ENCODE measurements around the gene GUCA1C.

The GUCA1C gene, protein sequence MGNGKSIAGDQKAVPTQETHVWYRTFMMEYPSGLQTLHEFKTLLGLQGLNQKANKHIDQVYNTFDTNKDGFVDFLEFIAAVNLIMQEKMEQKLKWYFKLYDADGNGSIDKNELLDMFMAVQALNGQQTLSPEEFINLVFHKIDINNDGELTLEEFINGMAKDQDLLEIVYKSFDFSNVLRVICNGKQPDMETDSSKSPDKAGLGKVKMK

DNA sequence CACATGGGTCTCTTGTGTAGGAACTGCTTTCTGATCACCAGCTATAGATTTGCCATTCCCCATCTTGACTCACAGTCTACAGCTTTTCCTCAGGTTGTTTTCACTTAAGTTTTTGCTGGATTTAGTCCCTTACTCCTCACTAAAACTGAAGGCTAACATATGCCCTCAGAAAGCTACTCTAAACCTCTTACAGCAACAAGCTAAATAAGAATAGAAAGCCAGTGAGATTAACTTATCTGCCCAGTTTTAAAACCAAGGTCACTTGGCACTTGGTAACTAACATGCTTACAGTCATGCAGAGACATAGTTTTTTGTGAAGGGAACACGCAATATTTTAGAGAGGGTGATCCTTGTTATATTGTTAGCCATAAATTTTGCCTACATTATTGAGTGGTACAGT lies at the start of gene GUCA1C:
Gene GUCA1C, minus strand, starts transcription at position 180 of the 400 bp plus-strand sequence. Its CDS starts 117 bp downstream, at position 63.
- DNase-seq (ENCODE audit: low read depth), result no peak
- TF ChIP-seq, protein P1, sequence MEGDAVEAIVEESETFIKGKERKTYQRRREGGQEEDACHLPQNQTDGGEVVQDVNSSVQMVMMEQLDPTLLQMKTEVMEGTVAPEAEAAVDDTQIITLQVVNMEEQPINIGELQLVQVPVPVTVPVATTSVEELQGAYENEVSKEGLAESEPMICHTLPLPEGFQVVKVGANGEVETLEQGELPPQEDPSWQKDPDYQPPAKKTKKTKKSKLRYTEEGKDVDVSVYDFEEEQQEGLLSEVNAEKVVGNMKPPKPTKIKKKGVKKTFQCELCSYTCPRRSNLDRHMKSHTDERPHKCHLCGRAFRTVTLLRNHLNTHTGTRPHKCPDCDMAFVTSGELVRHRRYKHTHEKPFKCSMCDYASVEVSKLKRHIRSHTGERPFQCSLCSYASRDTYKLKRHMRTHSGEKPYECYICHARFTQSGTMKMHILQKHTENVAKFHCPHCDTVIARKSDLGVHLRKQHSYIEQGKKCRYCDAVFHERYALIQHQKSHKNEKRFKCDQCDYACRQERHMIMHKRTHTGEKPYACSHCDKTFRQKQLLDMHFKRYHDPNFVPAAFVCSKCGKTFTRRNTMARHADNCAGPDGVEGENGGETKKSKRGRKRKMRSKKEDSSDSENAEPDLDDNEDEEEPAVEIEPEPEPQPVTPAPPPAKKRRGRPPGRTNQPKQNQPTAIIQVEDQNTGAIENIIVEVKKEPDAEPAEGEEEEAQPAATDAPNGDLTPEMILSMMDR (IDR thresholded peaks at IDR 0.05; ENCODE audit: low read depth, low read length), result no peak
- TF ChIP-seq POLR2A (IDR thresholded peaks at IDR 0.05; ENCODE audit: extremely low read depth, insufficient read length) (no peak), MYC (IDR thresholded peaks at IDR 0.05; ENCODE audit: low read depth, low read length) (no peak)
- TF ChIP-seq, protein P2, sequence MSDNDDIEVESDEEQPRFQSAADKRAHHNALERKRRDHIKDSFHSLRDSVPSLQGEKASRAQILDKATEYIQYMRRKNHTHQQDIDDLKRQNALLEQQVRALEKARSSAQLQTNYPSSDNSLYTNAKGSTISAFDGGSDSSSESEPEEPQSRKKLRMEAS (IDR thresholded peaks at IDR 0.05; ENCODE audit: low read depth, low read length), result no peak

DNA sequence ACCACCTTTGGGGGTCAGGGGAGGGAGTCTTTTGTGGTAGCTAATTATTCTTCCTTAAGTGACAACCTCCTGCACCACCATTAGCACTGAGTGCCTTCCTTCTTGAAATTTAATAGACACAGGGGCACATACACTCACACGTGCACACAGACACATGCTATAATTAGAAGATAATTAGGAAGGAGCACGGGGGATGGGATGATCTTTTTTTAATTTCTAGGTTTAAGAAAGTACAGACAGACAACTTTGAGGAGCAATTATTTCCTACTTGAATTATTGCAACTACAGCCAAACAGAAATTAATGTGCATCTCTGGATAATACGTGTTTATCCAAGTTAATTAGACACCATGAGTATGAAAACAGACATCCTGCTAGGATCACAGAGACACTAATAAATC lies 44.8 kb upstream of the GUCA1C start:
- H3K4me3 ChIP-seq (ENCODE audit: low read depth, low read length), result no peak overlapping the region
- no peak for DNase-seq (ENCODE audit: low read depth)
- TF ChIP-seq, protein P2 (IDR thresholded peaks at IDR 0.05; ENCODE audit: low read depth, low read length), result no peak
- no peak for TF ChIP-seq MYC (IDR thresholded peaks at IDR 0.05; ENCODE audit: low read depth, low read length)
- TF ChIP-seq, protein P1 (IDR thresholded peaks at IDR 0.05; ENCODE audit: low read depth, low read length), result no peak
- TF ChIP-seq POLR2A (IDR thresholded peaks at IDR 0.05; ENCODE audit: extremely low read depth, insufficient read length), result no peak

More for the DNA sequence above, at the start of gene GUCA1C:
- H3K4me3 ChIP-seq (ENCODE audit: low read depth, low read length), result no peak within 1 kb of the TSS

DNA sequence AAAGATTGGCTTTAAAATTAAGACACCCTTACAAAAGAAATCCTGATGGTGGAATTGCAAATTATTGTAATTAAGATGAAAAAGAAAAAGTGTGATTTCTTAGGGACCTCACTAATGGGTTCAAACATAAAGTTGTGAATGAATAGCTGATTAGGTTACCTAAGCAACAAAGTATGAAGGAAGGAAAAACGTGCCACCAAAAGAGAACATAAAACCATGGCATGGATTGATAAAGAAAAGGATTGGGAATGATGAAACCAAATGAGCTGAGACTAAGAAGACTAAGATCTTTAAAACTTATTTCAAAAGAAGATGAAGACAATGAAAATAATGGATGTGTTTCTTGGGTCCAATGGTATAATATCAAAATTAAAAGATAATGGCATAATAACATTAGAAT lies 32.2 kb upstream of the GUCA1C start:
- DNase-seq (ENCODE audit: low read depth), result no peak
- TF ChIP-seq, protein P1 (IDR thresholded peaks at IDR 0.05; ENCODE audit: low read depth, low read length), result no peak
- TF ChIP-seq POLR2A (IDR thresholded peaks at IDR 0.05; ENCODE audit: extremely low read depth, insufficient read length), result no peak
- TF ChIP-seq, protein P2 (IDR thresholded peaks at IDR 0.05; ENCODE audit: low read depth, low read length), result no peak
- no peak for TF ChIP-seq MYC (IDR thresholded peaks at IDR 0.05; ENCODE audit: low read depth, low read length)
- H3K4me3 ChIP-seq (ENCODE audit: low read depth, low read length), result no peak overlapping the region

DNA sequence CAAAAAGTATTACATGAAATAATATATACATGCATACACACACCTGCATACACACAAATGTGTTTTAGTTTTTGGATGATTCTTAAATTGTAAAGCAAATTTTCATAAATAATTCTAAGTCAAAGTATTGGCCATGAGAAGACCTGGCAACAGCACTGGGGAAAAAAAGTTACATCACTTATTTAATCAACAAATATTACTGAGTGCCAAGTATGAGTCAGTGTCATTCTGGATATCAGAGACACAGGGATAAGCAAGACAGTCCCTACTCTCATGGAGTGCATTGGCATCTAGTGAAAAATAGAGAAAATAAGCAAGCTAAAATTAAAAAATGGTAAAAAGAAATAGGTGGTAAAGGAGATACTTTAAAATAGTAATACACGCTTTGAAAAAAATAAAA lies 29.4 kb upstream of the GUCA1C start:
- TF ChIP-seq MYC (IDR thresholded peaks at IDR 0.05; ENCODE audit: low read depth, low read length), result no peak
- TF ChIP-seq, protein P1 (IDR thresholded peaks at IDR 0.05; ENCODE audit: low read depth, low read length), result no peak
- TF ChIP-seq, protein P2 (IDR thresholded peaks at IDR 0.05; ENCODE audit: low read depth, low read length), result no peak
- TF ChIP-seq POLR2A (IDR thresholded peaks at IDR 0.05; ENCODE audit: extremely low read depth, insufficient read length), result no peak
- no peak for DNase-seq (ENCODE audit: low read depth)
- no peak overlapping the region for H3K4me3 ChIP-seq (ENCODE audit: low read depth, low read length)

DNA sequence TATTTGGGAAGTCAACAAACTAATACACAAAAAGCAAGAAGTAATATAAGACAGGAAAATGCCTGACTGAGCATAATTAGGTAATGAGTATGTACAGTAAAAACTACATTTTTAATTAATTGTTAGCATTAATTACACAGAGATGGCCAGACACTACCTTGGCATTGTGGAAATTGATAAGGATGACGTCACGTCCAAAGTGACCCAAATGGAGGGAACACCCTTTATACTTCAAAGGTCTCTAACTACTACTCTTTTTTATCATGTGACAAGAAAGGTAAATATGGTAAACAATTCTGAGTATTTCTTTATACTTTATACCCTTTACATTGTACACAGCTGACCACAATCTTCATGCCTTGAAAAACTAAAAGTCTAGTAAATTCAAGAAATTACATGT lies 22.4 kb upstream of the GUCA1C start:
- H3K4me3 ChIP-seq (ENCODE audit: low read depth, low read length), result no peak overlapping the region
- no peak for DNase-seq (ENCODE audit: low read depth)
- no peak for TF ChIP-seq MYC (IDR thresholded peaks at IDR 0.05; ENCODE audit: low read depth, low read length)
- TF ChIP-seq, protein P1 (IDR thresholded peaks at IDR 0.05; ENCODE audit: low read depth, low read length), result no peak
- no peak for TF ChIP-seq POLR2A (IDR thresholded peaks at IDR 0.05; ENCODE audit: extremely low read depth, insufficient read length)
- TF ChIP-seq, protein P2 (IDR thresholded peaks at IDR 0.05; ENCODE audit: low read depth, low read length), result no peak

Data from NB4 (cell line).